CD4-positive, alpha-beta T cell treated with Interleukin-15 for 4 hours (primary cell): ENCODE data around the gene MED13.
A peak's percentile ranks its signal among the peaks of the same experiment; 100 is the strongest.
"Not testable (repeated sequence)": the region's sequence is repeated elsewhere in the genome, so short reads cannot be mapped to it uniquely, and the experiment has no call there.

Experiments used
- DNase-seq: peaks from one replicate; pipeline ENCODE4 v3.0.0-alpha.2; 2020; ENCODE audit warnings: low spot score

Gene MED13

DNA sequence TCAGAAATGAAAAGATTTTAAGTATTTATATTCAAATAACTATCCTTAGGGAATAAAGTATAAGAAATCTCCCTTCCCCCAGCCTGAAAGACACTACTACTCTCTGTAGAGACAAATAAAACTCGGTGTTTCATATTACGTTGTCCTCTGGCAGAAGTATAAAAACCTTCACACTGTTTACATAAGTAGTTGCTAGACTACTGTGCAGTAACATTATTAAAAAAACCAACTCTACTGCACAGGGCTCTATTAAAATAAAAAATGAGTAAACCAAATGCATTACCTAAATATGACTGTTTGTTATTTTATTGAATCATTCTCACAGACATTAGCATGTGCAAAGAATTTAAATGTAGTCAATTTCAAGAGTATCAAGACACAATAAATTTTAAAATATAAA, 67.4 kb downstream of the MED13 start:
- DNase-seq, result no peak

GRCh38 chr17:61996916-61997605, 68.0 kb downstream of the MED13 start:
- DNase-seq, result no peak

DNA sequence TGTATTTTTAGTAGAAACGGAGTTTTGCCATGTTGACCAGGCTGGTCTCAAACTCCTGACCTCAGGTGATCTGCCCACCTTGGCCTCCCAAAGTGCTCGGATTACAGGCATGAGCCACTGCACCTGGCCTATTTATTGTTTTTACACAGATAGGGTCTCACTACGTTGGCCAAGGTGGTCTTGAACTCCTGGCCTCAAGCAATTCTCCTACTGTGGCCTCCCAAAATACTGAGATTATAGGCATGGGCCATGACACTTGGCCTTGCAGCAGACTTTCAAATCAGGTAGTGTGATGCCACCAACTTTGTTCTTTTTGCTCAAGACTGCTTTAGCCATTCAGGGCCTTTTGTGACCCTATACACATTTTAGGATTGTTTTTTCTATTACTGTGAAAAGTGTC, 75.6 kb downstream of the MED13 start:
- no peak for DNase-seq

- no peak for DNase-seq
Measured at GRCh38 chr17:61986898-61987297, 78.2 kb downstream of the MED13 start.

- DNase-seq, result no peak
Measured at GRCh38 chr17:61984821-61985220, 80.3 kb downstream of the MED13 start.

DNA sequence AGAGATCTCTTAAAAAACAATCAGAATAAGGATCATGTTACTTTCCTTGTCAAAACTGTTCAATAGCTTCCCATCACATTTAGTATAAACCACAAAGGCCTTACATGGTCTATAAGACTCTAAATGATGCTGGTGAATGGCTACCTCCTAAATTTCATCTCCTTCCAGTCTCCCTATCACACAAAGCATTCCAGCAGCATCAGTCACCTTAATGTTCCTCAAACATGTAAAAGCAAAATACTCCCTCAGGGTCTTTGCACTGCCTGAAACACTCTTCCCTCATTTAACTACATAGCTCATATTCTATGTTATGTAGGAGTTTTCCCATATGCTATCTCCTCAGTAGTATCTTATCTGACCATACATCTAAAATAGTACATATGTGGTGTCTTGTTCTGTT, 83.8 kb downstream of the MED13 start:
- DNase-seq, result no peak

- no peak for DNase-seq
Measured at GRCh38 chr17:61980535-61980934, 84.5 kb downstream of the MED13 start.

DNA sequence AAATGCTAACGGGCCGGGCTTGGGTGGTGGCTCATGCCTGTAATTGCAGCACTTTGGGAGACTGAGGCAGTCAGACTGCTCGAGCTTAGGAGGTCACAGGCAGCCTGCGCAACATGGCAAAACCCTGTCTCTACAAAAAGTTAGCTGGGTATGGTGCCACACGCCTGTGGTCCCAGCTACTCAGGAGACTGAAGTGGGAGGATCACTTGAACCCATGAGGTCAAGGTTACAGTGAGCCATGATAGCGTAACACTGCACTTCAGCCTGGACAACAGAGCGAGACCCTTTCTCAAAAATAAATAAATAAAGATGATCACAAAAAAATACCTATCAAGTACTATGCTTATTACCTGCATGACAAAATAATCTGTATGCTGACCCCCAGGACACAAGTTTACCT, 91.0 kb downstream of the MED13 start:
- DNase-seq, result no peak

DNA sequence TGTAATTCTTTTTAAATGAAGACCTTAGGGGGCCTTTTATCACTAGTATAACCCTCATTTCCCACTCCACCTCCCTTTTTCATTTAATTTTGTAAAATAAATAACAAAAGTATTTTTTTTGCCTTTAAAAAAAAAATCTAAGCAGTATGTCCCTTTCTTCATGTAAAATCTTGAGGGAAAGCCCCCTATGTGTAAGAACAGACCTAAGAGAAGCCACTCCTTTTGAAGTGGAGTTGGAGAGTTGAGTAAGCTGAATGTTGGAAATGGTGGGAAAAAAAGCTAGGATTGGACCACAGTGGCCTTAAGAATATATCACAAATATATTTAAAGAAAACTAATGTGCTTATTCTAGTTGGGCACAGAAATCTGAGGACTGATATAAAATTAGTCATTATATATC, 92.8 kb downstream of the MED13 start:
- no peak for DNase-seq

GRCh38 chr17:61970030-61970429, 95.0 kb downstream of the MED13 start:
- DNase-seq, result no peak

- DNase-seq, result no peak
Measured at GRCh38 chr17:61968757-61969156, 96.3 kb downstream of the MED13 start.

DNA sequence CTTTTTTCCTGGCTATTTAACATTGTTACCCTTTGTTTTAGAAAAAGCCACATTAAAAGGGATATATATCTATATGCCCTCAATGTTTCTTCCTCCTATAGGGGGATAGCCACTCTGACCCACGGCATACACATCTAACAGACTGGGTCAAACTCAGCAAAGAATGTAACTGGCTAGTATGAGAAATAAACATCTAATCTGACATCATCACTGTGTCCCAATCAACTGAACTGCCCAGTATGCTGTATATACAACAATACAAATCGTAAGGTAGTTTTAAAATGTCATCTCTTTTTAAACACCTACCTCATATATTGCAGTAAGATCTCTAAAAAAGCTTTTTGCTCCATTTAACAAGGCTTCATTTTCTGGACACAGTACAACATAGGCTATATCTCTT, 97.3 kb downstream of the MED13 start:
- no peak for DNase-seq

DNA sequence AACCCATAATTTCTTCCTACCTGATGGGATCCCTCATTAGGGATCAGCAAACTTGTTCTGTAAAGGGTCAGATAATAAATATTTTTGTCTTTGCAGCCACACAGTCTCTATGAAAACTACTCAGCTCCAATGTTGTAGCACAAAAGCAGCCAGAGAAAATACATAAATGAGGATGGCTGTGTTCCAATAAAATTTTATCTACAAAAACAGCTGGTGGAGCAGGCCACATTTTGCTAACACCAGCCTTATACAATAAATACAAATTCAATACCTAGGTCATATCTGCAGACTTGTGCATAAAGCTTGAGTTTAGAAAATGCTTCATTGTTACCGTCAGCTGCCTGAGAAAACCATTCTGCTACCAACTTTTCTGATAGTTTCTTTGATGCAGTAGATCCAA, 98.9 kb downstream of the MED13 start:
- no peak for DNase-seq

DNA sequence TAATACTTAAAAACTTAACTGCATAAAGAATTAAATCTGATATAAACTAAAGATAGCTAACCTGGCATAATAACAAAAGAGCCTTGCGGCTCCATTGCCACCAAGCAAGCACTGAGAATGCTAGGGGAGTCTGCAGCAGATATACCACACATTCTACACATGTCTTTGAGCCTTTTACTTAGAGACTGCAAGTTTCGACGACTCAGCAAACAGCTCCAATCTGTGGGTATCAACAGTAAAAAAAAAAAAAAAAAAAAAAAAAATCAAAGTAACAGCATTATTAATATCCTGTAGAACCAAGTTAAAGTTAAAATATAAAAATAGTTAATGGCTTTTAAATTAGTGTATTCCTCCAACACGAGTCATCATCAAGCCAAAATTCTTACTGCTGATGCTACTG, 109.5 kb downstream of the MED13 start:
- DNase-seq, result no peak

GRCh38 chr17:61947367-61948078, 117.6 kb downstream of the MED13 start:
- no peak for DNase-seq

GRCh38 chr17:61946359-61946758, 118.7 kb downstream of the MED13 start:
- DNase-seq, result no peak

GRCh38 chr17:61943117-61943516, 122.0 kb downstream of the MED13 start:
- no peak for DNase-seq

- DNase-seq, result no peak
Measured at GRCh38 chr17:61942085-61942484, 123.0 kb downstream of the MED13 start.

- DNase-seq, result no peak
Measured at GRCh38 chr17:61928101-61928436, 137.0 kb downstream of the MED13 start.

- DNase-seq, result peak; percentile 96
Measured at GRCh38 chr17:61927208-61928100, 137.6 kb downstream of the MED13 start, which contains the start of gene INTS2. INTS2 (minus strand) TSS chr17:61927982; CDS start chr17:61926644, 1,338 bp downstream.

DNA sequence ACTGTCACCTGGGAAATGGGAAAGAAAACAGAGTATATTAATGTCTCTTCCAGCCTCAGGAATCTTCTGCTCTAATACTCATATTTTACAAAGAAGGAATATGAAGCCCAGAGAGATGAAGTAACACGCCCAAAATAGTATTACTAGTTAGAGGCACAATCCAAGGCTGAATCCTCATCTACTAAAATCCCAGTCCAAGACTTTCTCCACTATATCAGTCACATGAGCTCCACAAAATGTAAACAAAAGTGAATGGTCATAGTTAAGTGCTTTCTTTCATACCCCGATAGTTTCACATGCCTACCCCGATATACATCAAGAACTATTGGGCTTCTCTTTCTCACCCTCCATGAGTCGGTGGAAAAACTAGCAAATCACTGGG, 138.3 kb downstream of the MED13 start:
- no peak for DNase-seq

DNA sequence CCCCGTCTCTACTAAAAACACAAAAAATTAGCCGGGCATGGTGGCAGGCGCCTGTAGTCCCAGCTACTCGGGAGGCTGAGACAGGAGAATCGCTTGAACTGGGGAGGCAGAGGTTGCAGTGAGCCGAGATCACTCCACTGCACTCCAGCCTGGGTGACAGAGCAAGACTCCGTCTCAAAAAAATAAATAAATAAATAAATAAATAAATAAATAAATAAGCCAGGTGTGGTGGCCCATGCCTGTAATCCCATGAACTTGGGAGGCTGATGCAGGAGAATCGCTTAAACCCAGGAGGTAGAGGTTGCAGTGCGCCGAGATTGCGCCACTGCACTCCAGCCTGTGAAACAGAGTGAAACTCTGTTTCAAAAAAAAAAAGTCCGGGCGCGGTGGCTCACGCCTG, 149.9 kb downstream of the MED13 start:
- not testable (repeated sequence) for DNase-seq
